Measurements from ENCODE around the gene GPC6.

GPC6 gene

GRCh38 chr13:93326234-93326811 is 99.7 kb downstream of the GPC6 start:
- no peaks in the 10 kb centered on the region for H3K36me3 ChIP-seq (ENCODE audit: insufficient read depth, low read length)
- no peaks in the 10 kb centered on the region for H3F3A ChIP-seq (ENCODE audit: low read depth)
- H3K4me2 ChIP-seq (ENCODE audit: low read depth, low read length, poor library complexity, severe bottlenecking) = no peak overlapping the region
- no peak overlapping the region for H3K4me3 ChIP-seq (ENCODE audit: low read length, poor library complexity, severe bottlenecking)
- no peaks in the 10 kb centered on the region for H3K9me2 ChIP-seq (replicated peaks; ENCODE audit: low read depth, low read length)
- H3K9ac ChIP-seq (ENCODE audit: low read depth, low read length, poor library complexity, severe bottlenecking) = no peak overlapping the region
- no peaks in the 10 kb centered on the region for H3K27me3 ChIP-seq (ENCODE audit: insufficient read depth, low read length, poor library complexity, severe bottlenecking)
- TF ChIP-seq CTCF (conservative IDR thresholded peaks at IDR 0.05; ENCODE audit: low read length) = no peak
- no peak for TF ChIP-seq EZH2phosphoT487 (IDR thresholded peaks at IDR 0.05; ENCODE audit: borderline replicate concordance)
- no peaks in the 10 kb centered on the region for H3K4me1 ChIP-seq (ENCODE audit: insufficient read depth, low read length, poor library complexity, severe bottlenecking)
- no peaks in the 10 kb centered on the region for H4K20me1 ChIP-seq (ENCODE audit: insufficient read depth, low read length, poor library complexity, severe bottlenecking)
- no peaks in the 10 kb centered on the region for H3K9me3 ChIP-seq (ENCODE audit: insufficient read depth, low read depth, low read length)
- H3K79me2 ChIP-seq (ENCODE audit: insufficient read depth, low read length) = no peaks in the 10 kb centered on the region
- H2AFZ ChIP-seq (ENCODE audit: low read length) = no peak overlapping the region

- H3K4me2 ChIP-seq (ENCODE audit: low read depth, low read length, poor library complexity, severe bottlenecking) = no peak overlapping the region
- no peaks in the 10 kb centered on the region for H3K9me2 ChIP-seq (replicated peaks; ENCODE audit: low read depth, low read length)
- H3F3A ChIP-seq (ENCODE audit: low read depth) = no peaks in the 10 kb centered on the region
- no peaks in the 10 kb centered on the region for H3K79me2 ChIP-seq (ENCODE audit: insufficient read depth, low read length)
- no peaks in the 10 kb centered on the region for H3K4me1 ChIP-seq (ENCODE audit: insufficient read depth, low read length, poor library complexity, severe bottlenecking)
- H3K27me3 ChIP-seq (ENCODE audit: insufficient read depth, low read length, poor library complexity, severe bottlenecking) = no peaks in the 10 kb centered on the region
- no peaks in the 10 kb centered on the region for H4K20me1 ChIP-seq (ENCODE audit: insufficient read depth, low read length, poor library complexity, severe bottlenecking)
- TF ChIP-seq EZH2phosphoT487 (IDR thresholded peaks at IDR 0.05; ENCODE audit: borderline replicate concordance) (no peak), CTCF (conservative IDR thresholded peaks at IDR 0.05; ENCODE audit: low read length) (no peak)
- no peak overlapping the region for H2AFZ ChIP-seq (ENCODE audit: low read length)
- no peaks in the 10 kb centered on the region for H3K9me3 ChIP-seq (ENCODE audit: insufficient read depth, low read depth, low read length)
- no peak overlapping the region for H3K4me3 ChIP-seq (ENCODE audit: low read length, poor library complexity, severe bottlenecking)
- H3K36me3 ChIP-seq (ENCODE audit: insufficient read depth, low read length) = no peaks in the 10 kb centered on the region
- no peak overlapping the region for H3K9ac ChIP-seq (ENCODE audit: low read depth, low read length, poor library complexity, severe bottlenecking)
Measured at GRCh38 chr13:93328943-93329342, 102.3 kb downstream of the GPC6 start.

- Histone ChIP-seq H3K9me2 (replicated peaks; ENCODE audit: low read depth, low read length) (no peaks in the 10 kb centered on the region), H2AFZ (ENCODE audit: low read length) (no peak overlapping the region), H3K9ac (ENCODE audit: low read depth, low read length, poor library complexity, severe bottlenecking) (no peak overlapping the region), H3K4me2 (ENCODE audit: low read depth, low read length, poor library complexity, severe bottlenecking) (no peak overlapping the region), H3K27me3 (ENCODE audit: insufficient read depth, low read length, poor library complexity, severe bottlenecking) (no peaks in the 10 kb centered on the region), H3K79me2 (ENCODE audit: insufficient read depth, low read length) (no peaks in the 10 kb centered on the region), H4K20me1 (ENCODE audit: insufficient read depth, low read length, poor library complexity, severe bottlenecking) (no peaks in the 10 kb centered on the region), H3K36me3 (ENCODE audit: insufficient read depth, low read length) (no peaks in the 10 kb centered on the region), H3K4me3 (ENCODE audit: low read length, poor library complexity, severe bottlenecking) (no peak overlapping the region), H3K4me1 (ENCODE audit: insufficient read depth, low read length, poor library complexity, severe bottlenecking) (no peaks in the 10 kb centered on the region), H3K9me3 (ENCODE audit: insufficient read depth, low read depth, low read length) (no peaks in the 10 kb centered on the region), H3F3A (ENCODE audit: low read depth) (no peaks in the 10 kb centered on the region)
- no peak for TF ChIP-seq CTCF (conservative IDR thresholded peaks at IDR 0.05; ENCODE audit: low read length)
- TF ChIP-seq EZH2phosphoT487 (IDR thresholded peaks at IDR 0.05; ENCODE audit: borderline replicate concordance) = no peak
Measured at GRCh38 chr13:93336728-93337127, 110.1 kb downstream of the GPC6 start.
